Activated CD8-positive, alpha-beta T cell treated with anti-CD3 and anti-CD28 coated beads for 36 hours (primary cell): ENCODE measurements around the gene COMTD1. TPM values are rescaled to one million over a fixed set of nuclear protein-coding genes. Genes with fewer than 3 reads are reported as not detected.

ENCODE experiments used
- ATAC-seq: fragments of 200-7000 bp; cut with Tn5 transposase; one replicate; pipeline ENCODE4 v1.10.0; 2021; ENCODE audit warnings: mild to moderate bottlenecking, moderate library complexity
- CTCF ChIA-PET: fragments of 350-600 bp; sonication (Branson Sonifier 250); formaldehyde crosslinking; loops from one replicate; lab custom pipeline; 2021; ENCODE audit warnings: antibody characterized with exemption; lab: Charles Lee
- POLR2A ChIA-PET: fragments of 350-600 bp; sonication (Branson Sonifier 250); formaldehyde crosslinking; loops from one replicate; lab custom pipeline; 2021; ENCODE audit warnings: antibody characterized with exemption; lab: Charles Lee
- DNase-seq: peaks from one replicate; pipeline ENCODE4 v3.0.0-alpha.2; 2020
- H3K27ac Mint-ChIP-seq: one replicate; pipeline ENCODE4 v1.8.0; 2021; ENCODE audit warnings: mild to moderate bottlenecking, mixed read lengths
- H3K27me3 Mint-ChIP-seq: one replicate; pipeline ENCODE4 v1.8.0; 2021; ENCODE audit warnings: mixed read lengths
- H3K36me3 Mint-ChIP-seq: one replicate; pipeline ENCODE4 v1.8.0; 2021; ENCODE audit warnings: low read depth, mixed read lengths
- H3K4me1 Mint-ChIP-seq: one replicate; pipeline ENCODE4 v1.8.0; 2021; ENCODE audit warnings: low read depth, mixed read lengths
- H3K4me3 Mint-ChIP-seq: one replicate; pipeline ENCODE4 v1.8.0; 2021; ENCODE audit warnings: mild to moderate bottlenecking, moderate library complexity, mixed read lengths
- H3K9me3 Mint-ChIP-seq: one replicate; pipeline ENCODE4 v1.8.0; 2021; ENCODE audit warnings: mixed read lengths
- CTCF ChIP-seq: fragments of 200-600 bp; IDR thresholded peaks from one replicate; pipeline ENCODE4 v1.8.0; 2022; ENCODE audit warnings: antibody characterized with exemption, mild to moderate bottlenecking
- intact Hi-C: fragments of 100-400 bp; cut with micrococcal nuclease; formaldehyde crosslinking; loops from one replicate; pipeline ENCODE4 v1.10.0; 2022
- total RNA-seq, 2 experiments: library from RNA; stranded (reverse); gene quantifications; one replicate each; pipeline ENCODE4 v1.2.3, GENCODE V29; 2021

COMTD1 gene
- total RNA-seq, 2 experiments from 2014 or later, result 54.5 to 58.1 TPM

- no peak for TF ChIP-seq CTCF
- no peaks in the 10 kb centered on the region for H3K9me3 Mint-ChIP-seq
- intact Hi-C loops, result no loop called here
- peak within 1 kb of the TSS; percentile 100 for H3K27ac Mint-ChIP-seq
- H3K27me3 Mint-ChIP-seq, result no peaks in the 10 kb centered on the region
- ChIA-PET CTCF (interaction anchor here (0.6 to 8.5 kb wide), 14 partner anchors 10 to 346 kb away, joined by 3 to 57 read pairs (median 5); partner anchors contain the start of genes COMTD1 and SAMD8), POLR2A (interaction anchor here (0.6 to 6.3 kb wide), 19 partner anchors 8 to 99 kb away, joined by 3 to 106 read pairs (median 5); partner anchors contain the start of genes COMTD1 and SAMD8)
- peaks cover 32% of the 10 kb centered on the region for H3K36me3 Mint-ChIP-seq
- H3K4me1 Mint-ChIP-seq, result peaks cover 38% of the 10 kb centered on the region
- peak; percentile 91 for ATAC-seq
- DNase-seq, result peak; percentile 93
- H3K4me3 Mint-ChIP-seq, result peak within 1 kb of the TSS; percentile 98
These were observed 25.3 kb downstream of the COMTD1 start, which contains the start of gene VDAC2 for GRCh38 chr10:75210282-75211006. Gene VDAC2 (plus strand): TSS chr10:75210796. CDS start chr10:75211159, 363 bp downstream.

- peak; percentile 60 for ATAC-seq
- no peaks in the 10 kb centered on the region for H3K9me3 Mint-ChIP-seq
- ChIA-PET POLR2A (interaction anchor here (0.6 to 6.3 kb wide), 15 partner anchors 8 to 1393 kb away, joined by 3 to 106 read pairs (median 4); partner anchors contain the start of genes COMTD1 and SAMD8), CTCF (interaction anchor here (0.6 to 8.5 kb wide), 10 partner anchors 12 to 346 kb away, joined by 3 to 57 read pairs (median 6); partner anchors contain the start of genes COMTD1 and SAMD8)
- peaks cover 38% of the 10 kb centered on the region for H3K4me1 Mint-ChIP-seq
- no peaks in the 10 kb centered on the region for H3K27me3 Mint-ChIP-seq
- peak; percentile 81 for DNase-seq
- H3K27ac Mint-ChIP-seq, result peak overlapping the region; percentile 100
- H3K36me3 Mint-ChIP-seq, result peaks cover 31% of the 10 kb centered on the region
- H3K4me3 Mint-ChIP-seq, result peak overlapping the region; percentile 98
- intact Hi-C loops, result no loop called here
- no peak for TF ChIP-seq CTCF
These were observed 25.9 kb downstream of the COMTD1 start for GRCh38 chr10:75209921-75210281.

- no peaks in the 10 kb centered on the region for H3K27me3 Mint-ChIP-seq
- intact Hi-C loops, result no loop called here
- DNase-seq (peak; percentile 17), ATAC-seq (no peak)
- no peak for TF ChIP-seq CTCF
- CTCF ChIA-PET, result interaction anchor here (0.8 to 8.5 kb wide), 8 partner anchors 12 to 105 kb away, joined by 3 to 57 read pairs (median 6); partner anchors contain the start of genes COMTD1 and SAMD8
- H3K27ac Mint-ChIP-seq, result peak overlapping the region; percentile 100
- no peaks in the 10 kb centered on the region for H3K9me3 Mint-ChIP-seq
- H3K36me3 Mint-ChIP-seq, result peaks cover 26% of the 10 kb centered on the region
- POLR2A ChIA-PET, result interaction anchor here (0.6 to 6.3 kb wide), 13 partner anchors 9 to 1393 kb away, joined by 3 to 106 read pairs (median 4); partner anchors contain the start of gene COMTD1
- H3K4me1 Mint-ChIP-seq, result peaks cover 36% of the 10 kb centered on the region
- peak overlapping the region; percentile 98 for H3K4me3 Mint-ChIP-seq
These were observed 26.5 kb downstream of the COMTD1 start for GRCh38 chr10:75209086-75209920.

GRCh38 chr10:75208181-75208580 is 27.6 kb downstream of the COMTD1 start:
- Mint-ChIP-seq H3K9me3 (no peaks in the 10 kb centered on the region), H3K36me3 (peaks cover 20% of the 10 kb centered on the region), H3K27me3 (no peaks in the 10 kb centered on the region), H3K4me1 (peaks cover 30% of the 10 kb centered on the region), H3K27ac (peak overlapping the region; percentile 74), H3K4me3 (peak overlapping the region; percentile 12)
- intact Hi-C loops, result no loop called here
- no peak for TF ChIP-seq CTCF
- POLR2A ChIA-PET, result interaction anchor here (0.7 to 6.3 kb wide), 4 partner anchors 12 to 25 kb away, joined by 3 to 106 read pairs (median 4); partner anchors contain the start of gene COMTD1
- no peak for ATAC-seq
- peak; percentile 37 for DNase-seq
- CTCF ChIA-PET, result interaction anchor here (0.9 to 8.5 kb wide), 3 partner anchors 12 to 37 kb away, joined by 3 to 57 read pairs (median 3); no protein-coding TSS in a partner anchor
